ENCODE data around the gene ZNF79. TPM values are rescaled to one million over a fixed set of nuclear protein-coding genes. Genes with fewer than 3 reads are reported as not detected.
A peak's percentile ranks its signal among the peaks of the same experiment; 100 is the strongest.

Gene ZNF79
- total RNA-seq, 6 donors from 2014 or later, result 6.1 to 18.9 (median 9.2) TPM

DNA sequence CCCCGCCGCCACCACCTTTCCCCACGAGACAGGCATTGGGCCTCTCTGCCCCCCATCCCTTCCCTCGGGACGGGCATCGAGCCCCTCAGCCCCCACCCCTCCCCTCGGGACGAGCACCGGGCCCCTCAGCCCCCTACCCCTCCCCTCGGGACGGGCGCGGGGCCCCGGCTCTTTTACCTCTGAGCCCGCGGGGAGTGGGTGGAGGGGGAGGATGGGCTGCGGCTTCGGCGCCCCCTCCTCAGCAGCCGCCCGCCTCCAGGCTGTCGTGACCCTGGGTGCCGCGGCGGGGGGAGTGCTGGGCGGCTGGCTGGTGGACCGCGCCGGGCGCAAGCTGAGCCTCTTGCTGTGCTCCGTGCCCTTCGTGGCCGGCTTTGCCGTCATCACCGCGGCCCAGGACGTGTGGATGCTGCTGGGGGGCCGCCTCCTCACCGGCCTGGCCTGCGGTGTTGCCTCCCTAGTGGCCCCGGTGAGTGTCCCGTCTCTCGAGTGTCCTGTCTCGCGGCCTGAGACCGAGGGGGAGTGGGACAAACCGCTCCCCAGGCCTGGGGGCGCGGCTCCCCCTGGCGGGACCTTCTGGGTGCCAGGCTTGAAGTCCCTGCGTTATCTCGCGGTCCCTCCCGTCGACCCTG lies 26.4 kb upstream of the ZNF79 start:
- peaks cover 0 to 18% (median 12%) of the 10 kb centered on the region in 4 donors for H3K36me3 ChIP-seq
- H3K4me1 ChIP-seq, result peaks cover 13 to 29% (median 19%) of the 10 kb centered on the region in 4 donors
- WGBS, 2 donors, result 0 to 2% methylated on average over 1 to 21 of the region's 55 CpGs
- peak overlapping the region; percentile 83 to 88 (median 86) for H3K27ac ChIP-seq
- no peaks in the 10 kb centered on the region for H3K9me3 ChIP-seq
- TF ChIP-seq, protein P1, sequence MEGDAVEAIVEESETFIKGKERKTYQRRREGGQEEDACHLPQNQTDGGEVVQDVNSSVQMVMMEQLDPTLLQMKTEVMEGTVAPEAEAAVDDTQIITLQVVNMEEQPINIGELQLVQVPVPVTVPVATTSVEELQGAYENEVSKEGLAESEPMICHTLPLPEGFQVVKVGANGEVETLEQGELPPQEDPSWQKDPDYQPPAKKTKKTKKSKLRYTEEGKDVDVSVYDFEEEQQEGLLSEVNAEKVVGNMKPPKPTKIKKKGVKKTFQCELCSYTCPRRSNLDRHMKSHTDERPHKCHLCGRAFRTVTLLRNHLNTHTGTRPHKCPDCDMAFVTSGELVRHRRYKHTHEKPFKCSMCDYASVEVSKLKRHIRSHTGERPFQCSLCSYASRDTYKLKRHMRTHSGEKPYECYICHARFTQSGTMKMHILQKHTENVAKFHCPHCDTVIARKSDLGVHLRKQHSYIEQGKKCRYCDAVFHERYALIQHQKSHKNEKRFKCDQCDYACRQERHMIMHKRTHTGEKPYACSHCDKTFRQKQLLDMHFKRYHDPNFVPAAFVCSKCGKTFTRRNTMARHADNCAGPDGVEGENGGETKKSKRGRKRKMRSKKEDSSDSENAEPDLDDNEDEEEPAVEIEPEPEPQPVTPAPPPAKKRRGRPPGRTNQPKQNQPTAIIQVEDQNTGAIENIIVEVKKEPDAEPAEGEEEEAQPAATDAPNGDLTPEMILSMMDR (IDR thresholded peaks at IDR 0.05), result peak; percentile 20 to 67 (median 38)
- no peak for TF ChIP-seq POLR2AphosphoS5 (IDR thresholded peaks at IDR 0.05)
- peak; percentile 43 to 89 for DNase-seq
- ATAC-seq (ENCODE audit: low FRiP score in 2 of 2), result peak in 1 of 2 donors; percentile 13
- H3K27me3 ChIP-seq, result no peaks in the 10 kb centered on the region
- peak overlapping the region; percentile 79 to 96 (median 94) for H3K4me3 ChIP-seq

DNA sequence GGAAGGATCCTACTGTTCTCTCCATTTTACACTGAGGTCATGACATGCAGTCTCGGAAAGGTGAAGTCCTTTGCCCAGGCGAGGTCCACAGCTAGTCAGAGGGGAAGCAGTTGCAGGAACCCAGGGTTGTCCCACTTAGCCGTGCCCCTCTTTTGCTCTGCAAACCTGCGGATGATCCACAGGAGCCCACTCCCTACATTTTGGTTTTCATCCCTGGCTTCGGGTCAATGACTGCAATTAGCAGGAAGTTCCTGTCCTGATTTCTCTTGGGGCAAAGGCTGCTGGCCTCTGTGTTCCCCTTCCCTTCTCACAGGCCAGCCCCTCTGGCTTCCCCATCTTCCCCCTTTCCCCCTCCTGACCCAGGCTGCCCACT lies 25.9 kb upstream of the ZNF79 start:
- H3K4me3 ChIP-seq, result peak overlapping the region in 3 of 4 donors; percentile 93 to 96 (median 95)
- H3K27ac ChIP-seq, result peak overlapping the region in 1 of 4 donors; percentile 83
- peaks cover 13 to 29% (median 19%) of the 10 kb centered on the region in 4 donors for H3K4me1 ChIP-seq
- ATAC-seq (ENCODE audit: low FRiP score in 2 of 2), result no peak
- WGBS, 2 donors, result 56 to 71% methylated on average over 3 to 5 of the region's 5 CpGs
- TF ChIP-seq EP300 (IDR thresholded peaks at IDR 0.05) (no peak), POLR2A (IDR thresholded peaks at IDR 0.05) (no peak), POLR2AphosphoS5 (IDR thresholded peaks at IDR 0.05) (no peak)
- TF ChIP-seq, protein P1 (IDR thresholded peaks at IDR 0.05), result no peak
- peaks cover 0 to 18% (median 13%) of the 10 kb centered on the region in 4 donors for H3K36me3 ChIP-seq
- no peak for DNase-seq
- no peaks in the 10 kb centered on the region for H3K27me3 ChIP-seq
- no peaks in the 10 kb centered on the region for H3K9me3 ChIP-seq

DNA sequence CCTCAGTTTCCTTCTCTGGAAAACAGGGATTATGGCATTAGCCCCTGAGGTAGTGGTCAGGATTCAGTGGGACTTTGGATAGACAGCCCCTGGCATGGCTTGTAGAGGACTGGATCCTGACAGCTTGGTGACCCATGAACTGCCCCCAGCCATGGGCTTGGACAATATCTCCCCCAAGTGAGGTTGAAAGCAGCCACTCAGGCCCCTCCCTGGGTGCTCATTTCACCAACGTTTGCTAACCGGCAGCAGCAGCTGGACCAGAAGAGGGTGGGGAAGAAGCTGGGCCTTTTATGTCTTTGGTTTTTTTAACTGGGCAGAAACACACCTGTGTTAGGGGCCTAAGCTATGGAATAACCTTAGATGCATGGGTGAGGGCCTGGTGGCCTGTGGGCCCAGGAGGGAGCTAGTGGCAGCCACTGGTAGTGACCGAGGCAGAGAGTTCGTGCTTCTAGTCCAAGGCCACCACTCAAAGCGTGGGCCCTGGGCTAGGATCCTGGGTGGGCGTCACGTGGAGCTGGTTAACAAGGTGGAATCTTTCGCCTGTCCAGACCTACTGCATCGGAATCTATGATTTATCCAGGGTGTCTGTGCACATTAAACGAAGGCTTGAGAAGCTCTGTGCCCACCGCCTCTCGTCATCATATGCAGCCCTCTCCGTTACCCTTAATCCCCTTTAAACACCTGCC lies 25.3 kb upstream of the ZNF79 start:
- no peak overlapping the region for H3K4me3 ChIP-seq
- H3K4me1 ChIP-seq, result peaks cover 13 to 29% (median 19%) of the 10 kb centered on the region in 4 donors
- no peaks in the 10 kb centered on the region for H3K27me3 ChIP-seq
- peaks cover 2 to 20% (median 17%) of the 10 kb centered on the region in 4 donors for H3K36me3 ChIP-seq
- 86 to 90% methylated on average over 10 to 13 of the region's 13 CpGs for WGBS, 2 donors
- ATAC-seq (ENCODE audit: low FRiP score in 2 of 2) (no peak), DNase-seq (peak in 1 of 2 donors; percentile 21)
- TF ChIP-seq, protein P1 (IDR thresholded peaks at IDR 0.05), result peak in 1 of 6 experiments; percentile 6
- TF ChIP-seq POLR2A (IDR thresholded peaks at IDR 0.05), result no peak
- H3K9me3 ChIP-seq, result no peaks in the 10 kb centered on the region
- H3K27ac ChIP-seq, result no peak overlapping the region

DNA sequence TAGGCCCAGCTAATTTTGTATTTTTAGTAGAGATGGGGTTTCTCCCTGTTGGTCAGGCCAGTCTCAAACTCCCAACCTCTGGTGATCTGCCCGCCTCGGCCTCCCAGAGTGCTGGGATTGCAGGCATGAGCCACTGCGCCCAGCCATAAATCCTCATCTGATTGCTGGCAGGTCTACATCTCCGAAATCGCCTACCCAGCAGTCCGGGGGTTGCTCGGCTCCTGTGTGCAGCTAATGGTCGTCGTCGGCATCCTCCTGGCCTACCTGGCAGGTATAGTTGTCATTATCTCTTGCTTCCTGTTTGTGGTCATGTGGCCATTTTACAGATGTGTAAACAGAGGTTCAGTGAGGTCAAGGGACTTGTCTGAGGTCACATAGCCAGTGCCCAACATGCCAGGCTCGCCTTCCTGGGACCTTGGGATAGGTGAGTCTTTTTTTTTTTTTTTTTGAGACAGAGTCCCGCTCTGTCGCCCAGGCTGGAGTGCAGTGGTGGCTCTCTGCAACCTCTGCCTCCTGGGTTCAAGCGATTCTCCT lies 24.4 kb upstream of the ZNF79 start:
- Histone ChIP-seq H3K9me3 (no peaks in the 10 kb centered on the region), H3K27ac (no peak overlapping the region), H3K36me3 (peaks cover 3 to 29% (median 23%) of the 10 kb centered on the region in 4 donors), H3K27me3 (no peaks in the 10 kb centered on the region), H3K4me1 (peaks cover 13 to 29% (median 19%) of the 10 kb centered on the region in 4 donors), H3K4me3 (no peak overlapping the region)
- no peak for TF ChIP-seq POLR2AphosphoS5 (IDR thresholded peaks at IDR 0.05)
- TF ChIP-seq POLR2A (IDR thresholded peaks at IDR 0.05), result no peak
- TF ChIP-seq, protein P1 (IDR thresholded peaks at IDR 0.05), result no peak
- TF ChIP-seq EP300 (IDR thresholded peaks at IDR 0.05), result no peak
- DNase-seq (no peak), ATAC-seq (ENCODE audit: low FRiP score in 2 of 2) (no peak)
- 95% methylated on average over 14 of the region's 14 CpGs for WGBS, 2 donors

Measured in upper lobe of left lung (tissue), 6 donors.